Type B pancreatic cell (in vitro differentiated cells): ENCODE results near the gene CST7. TPM values are rescaled to one million over a fixed set of nuclear protein-coding genes. Genes with fewer than 3 reads are reported as not detected.
"Not testable (repeated sequence)": the region's sequence is repeated elsewhere in the genome, so short reads cannot be mapped to it uniquely, and the experiment has no call there.

Experiments used
- DNase-seq: peaks from one replicate; pipeline ENCODE4 v3.0.0; 2021; ENCODE audit warnings: mixed read lengths; ENCODE audit not compliant: unreplicated experiment; ENCODE audit errors: extremely low spot score
- H3K27ac Mint-ChIP-seq: 2 replicates; pipeline ENCODE4 v1.8.0; 2021; ENCODE audit warnings: mild to moderate bottlenecking, mixed read lengths
- H3K27me3 Mint-ChIP-seq: 2 replicates; pipeline ENCODE4 v1.8.0; 2021; ENCODE audit warnings: mixed read lengths
- H3K36me3 Mint-ChIP-seq: 2 replicates; pipeline ENCODE4 v1.8.0; 2021; ENCODE audit warnings: mixed read lengths
- H3K4me1 Mint-ChIP-seq: one replicate; pipeline ENCODE4 v1.8.0; 2021; ENCODE audit warnings: mixed read lengths; ENCODE audit not compliant: unreplicated experiment
- H3K4me3 Mint-ChIP-seq: 2 replicates; pipeline ENCODE4 v1.8.0; 2021; ENCODE audit warnings: mild to moderate bottlenecking, mixed read lengths
- H3K9me3 Mint-ChIP-seq: 2 replicates; pipeline ENCODE4 v1.8.0; 2021; ENCODE audit warnings: mixed read lengths
- CTCF ChIP-seq: fragments of 200-600 bp; sonication (generic); conservative IDR thresholded peaks from 2 replicates; pipeline ENCODE4 v1.5.0; 2021; ENCODE audit warnings: antibody characterized with exemption, mild to moderate bottlenecking
- total RNA-seq: library from RNA; stranded (reverse); gene quantifications from 2 replicates; pipeline ENCODE4 v1.2.1, GENCODE V29; 2021; ENCODE audit warnings: low replicate concordance

The CST7 gene
- total RNA-seq, 1 donor from 2014 or later: not detected

DNA sequence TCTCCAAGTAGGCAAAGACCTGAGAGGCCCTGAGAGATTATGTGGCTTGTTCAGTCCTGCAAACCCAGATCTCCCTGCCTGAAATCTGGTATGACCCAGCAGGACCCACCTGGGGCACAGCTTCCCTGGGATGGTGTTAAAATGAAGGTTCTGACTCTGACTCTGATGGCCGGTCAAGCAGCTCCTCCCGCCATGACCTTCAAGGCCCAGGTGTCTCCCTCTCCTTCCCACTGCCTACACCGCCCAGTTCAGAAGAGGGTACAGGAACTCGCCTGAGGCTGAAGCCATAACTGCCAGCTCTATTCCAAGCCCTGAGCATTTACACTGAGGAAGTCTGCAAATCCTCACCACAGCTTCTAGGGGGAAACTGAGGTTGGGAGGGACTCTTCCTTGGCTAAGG, 5.9 kb upstream of the CST7 start:
- Mint-ChIP-seq H3K27me3 (peaks cover 4% of the 10 kb centered on the region), H3K9me3 (peaks cover 7% of the 10 kb centered on the region), H3K36me3 (no peaks in the 10 kb centered on the region), H3K4me3 (no peak overlapping the region), H3K27ac (no peak overlapping the region), H3K4me1 (no peaks in the 10 kb centered on the region)
- DNase-seq: peak; percentile 39
- TF ChIP-seq CTCF: no peak

- Mint-ChIP-seq H3K27me3 (peaks cover 4% of the 10 kb centered on the region), H3K9me3 (peaks cover 7% of the 10 kb centered on the region), H3K4me3 (no peak overlapping the region), H3K4me1 (no peaks in the 10 kb centered on the region), H3K36me3 (no peaks in the 10 kb centered on the region), H3K27ac (no peak overlapping the region)
- no peak for TF ChIP-seq CTCF
- DNase-seq: no peak
These were observed 5.3 kb upstream of the CST7 start for GRCh38 chr20:24943731-24944130.

DNA sequence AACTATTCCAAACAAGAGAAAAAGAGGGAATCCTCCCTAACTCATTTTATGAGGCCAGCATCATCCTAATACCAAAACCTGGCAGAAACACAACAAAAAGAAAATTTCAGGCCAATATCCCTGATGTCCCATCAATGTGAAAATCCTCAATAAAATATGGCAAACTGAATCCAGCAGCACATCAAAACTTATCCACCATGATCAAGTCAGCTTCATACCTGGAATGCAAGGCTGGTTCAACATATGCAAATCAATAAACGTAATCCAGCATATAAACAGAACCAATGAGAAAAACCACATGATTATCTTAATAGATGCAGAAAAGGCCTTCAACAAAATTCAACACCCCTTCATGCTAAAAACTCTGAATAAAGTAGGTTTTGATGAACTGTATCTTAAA, 2.7 kb upstream of the CST7 start:
- not testable (repeated sequence) for DNase-seq, H3K36me3 Mint-ChIP-seq, H3K4me3 Mint-ChIP-seq, H3K9me3 Mint-ChIP-seq, H3K4me1 Mint-ChIP-seq, H3K27me3 Mint-ChIP-seq, H3K27ac Mint-ChIP-seq

DNA sequence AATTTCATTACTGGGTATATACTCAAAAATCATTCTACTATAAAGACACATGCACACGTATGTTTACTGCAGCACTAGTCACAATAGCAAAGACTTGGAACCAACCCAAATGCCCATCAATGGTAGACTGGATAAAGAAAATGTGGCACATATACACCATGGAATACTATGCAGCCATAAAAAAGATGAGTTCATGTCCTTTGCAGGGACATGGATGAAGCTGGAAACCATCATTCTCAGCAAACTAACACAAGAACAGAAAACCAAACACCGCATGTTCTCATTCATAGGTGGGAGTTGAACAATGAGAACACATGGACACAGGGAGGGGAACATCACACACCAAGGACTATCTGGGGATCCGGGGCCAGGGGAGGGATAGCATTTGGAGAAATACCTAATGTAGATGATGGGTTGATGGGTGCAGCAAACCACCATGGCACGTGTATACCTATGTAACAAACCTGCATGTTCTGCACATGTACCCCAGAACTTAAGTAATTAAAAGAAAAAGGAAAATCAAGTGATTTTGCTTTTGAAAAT, 602 bp upstream of the CST7 start:
- not testable (repeated sequence) for H3K36me3 Mint-ChIP-seq, DNase-seq, H3K4me3 Mint-ChIP-seq, H3K27me3 Mint-ChIP-seq, H3K27ac Mint-ChIP-seq, H3K9me3 Mint-ChIP-seq, H3K4me1 Mint-ChIP-seq

DNA sequence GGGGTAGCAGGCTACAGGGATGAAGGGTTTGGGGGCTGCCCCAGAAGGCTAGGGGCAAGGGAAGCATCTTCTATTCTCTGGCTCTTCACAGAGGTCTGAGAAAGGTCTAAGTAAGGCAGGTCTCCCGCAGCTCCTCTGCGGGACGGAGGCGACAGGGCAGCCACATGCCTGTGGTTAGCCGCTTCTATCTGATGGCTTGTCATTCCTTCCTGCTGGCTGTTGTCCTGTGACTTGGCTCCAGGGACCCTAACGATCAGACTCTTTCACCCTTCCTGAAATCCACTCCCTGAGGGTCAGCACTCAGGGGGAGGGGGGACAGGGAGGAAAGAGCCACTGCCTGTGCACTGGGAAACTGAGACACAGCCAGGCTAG, 673 bp downstream of the CST7 start:
- H3K27me3 Mint-ChIP-seq: peaks cover 4% of the 10 kb centered on the region
- peaks cover 7% of the 10 kb centered on the region for H3K9me3 Mint-ChIP-seq
- no peaks in the 10 kb centered on the region for H3K36me3 Mint-ChIP-seq
- no peak for TF ChIP-seq CTCF
- no peak overlapping the region for H3K27ac Mint-ChIP-seq
- H3K4me1 Mint-ChIP-seq: no peaks in the 10 kb centered on the region
- DNase-seq: peak; percentile 45
- no peak overlapping the region for H3K4me3 Mint-ChIP-seq

- Mint-ChIP-seq H3K4me3 (no peak overlapping the region), H3K36me3 (no peaks in the 10 kb centered on the region), H3K4me1 (no peaks in the 10 kb centered on the region), H3K9me3 (peaks cover 7% of the 10 kb centered on the region), H3K27me3 (peaks cover 4% of the 10 kb centered on the region), H3K27ac (no peak overlapping the region)
- peak; percentile 58 for DNase-seq
- no peak for TF ChIP-seq CTCF
These were observed 1.2 kb downstream of the CST7 start for GRCh38 chr20:24950128-24950835.
